ENCODE results near the gene MCOLN1.

GRCh38 chr19:7582446-7582845, 60.0 kb downstream of the MCOLN1 start:
- no peak for TF ChIP-seq CTCF (optimal IDR thresholded peaks at IDR 0.05 in 1 of 3, IDR thresholded peaks at IDR 0.05 in 1 of 3, conservative IDR thresholded peaks at IDR 0.05 in 1 of 3; ENCODE audit: extremely low read depth in 1 of 3, insufficient read depth in 2 of 3, low read length in 3 of 3)
- TF ChIP-seq EZH2 (IDR thresholded peaks at IDR 0.05; ENCODE audit: low read length), result no peak

All from keratinocyte (primary cell).